Adipocyte (in vitro differentiated cells): Measurements from ENCODE around the gene ALG11.

Experiments used
- DNase-seq: peaks from one replicate; pipeline ENCODE4 v3.0.0-alpha.2; 2015; ENCODE audit warnings: low read depth
- H3K27me3 ChIP-seq: replicated peaks from 2 replicates; pipeline ENCODE4 v1.7.0; 2013; ENCODE audit warnings: mild to moderate bottlenecking, low read length, moderate library complexity; ENCODE audit not compliant: control insufficient read depth, insufficient read depth
- H3K36me3 ChIP-seq: 2 replicates; pipeline ENCODE4 v1.7.0; 2013; ENCODE audit warnings: low read length, mild to moderate bottlenecking, moderate library complexity; ENCODE audit not compliant: control insufficient read depth, insufficient read depth, severe bottlenecking
- H3K4me1 ChIP-seq: 2 replicates; pipeline ENCODE4 v1.7.0; 2013; ENCODE audit warnings: mild to moderate bottlenecking, low read length, moderate library complexity; ENCODE audit not compliant: control insufficient read depth, insufficient read depth
- H3K4me3 ChIP-seq: 2 replicates; pipeline ENCODE4 v1.7.0; 2013; ENCODE audit warnings: mild to moderate bottlenecking, low read length, moderate library complexity
- H3K9ac ChIP-seq: 2 replicates; pipeline ENCODE4 v1.7.0; 2013; ENCODE audit warnings: mild to moderate bottlenecking, low read length, moderate library complexity
- H3K9me3 ChIP-seq: 2 replicates; pipeline ENCODE4 v1.7.0; 2013; ENCODE audit warnings: mild to moderate bottlenecking, low read length, moderate library complexity; ENCODE audit not compliant: control insufficient read depth

The ALG11 gene

GRCh38 chr13:52011632-52012511, at the start of gene ALG11:
ALG11 (plus strand) TSS chr13:52012398; CDS start chr13:52012419, 21 bp downstream.
- peak; percentile 100 for DNase-seq
- H3K4me1 ChIP-seq: peaks cover 15% of the 10 kb centered on the region
- peak within 1 kb of the TSS; percentile 95 for H3K9ac ChIP-seq
- H3K36me3 ChIP-seq: no peaks in the 10 kb centered on the region
- peaks cover 17% of the 10 kb centered on the region for H3K27me3 ChIP-seq
- peak within 1 kb of the TSS; percentile 99 for H3K4me3 ChIP-seq
- H3K9me3 ChIP-seq: no peaks in the 10 kb centered on the region

DNA sequence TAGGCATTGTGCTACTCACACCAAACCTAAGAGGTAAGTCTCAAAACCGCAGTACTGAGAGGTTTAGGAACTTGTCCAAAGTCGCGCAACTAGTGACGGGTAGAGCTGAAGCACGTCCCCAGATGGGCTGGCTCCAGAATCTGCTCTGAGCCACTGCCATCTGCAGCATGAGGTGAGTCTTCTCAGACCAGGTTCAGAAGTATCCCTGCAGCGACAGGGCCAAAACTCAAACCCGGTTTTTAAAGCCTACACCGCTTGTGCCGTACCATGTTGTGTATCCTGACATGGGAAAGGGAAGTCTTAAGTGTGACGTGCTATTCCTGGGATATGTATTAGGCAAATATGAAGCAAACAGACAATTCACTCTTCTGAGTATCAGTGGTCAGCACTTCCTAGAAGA, 46.0 kb upstream of the ALG11 start:
- Histone ChIP-seq H3K9me3 (no peaks in the 10 kb centered on the region), H3K27me3 (no peaks in the 10 kb centered on the region), H3K36me3 (no peaks in the 10 kb centered on the region), H3K9ac (no peak overlapping the region), H3K4me1 (no peaks in the 10 kb centered on the region), H3K4me3 (no peak overlapping the region)
- DNase-seq: no peak

GRCh38 chr13:51967482-51968446, 44.4 kb upstream of the ALG11 start:
- no peak overlapping the region for H3K9ac ChIP-seq
- no peak for DNase-seq
- no peaks in the 10 kb centered on the region for H3K4me1 ChIP-seq
- no peaks in the 10 kb centered on the region for H3K27me3 ChIP-seq
- no peak overlapping the region for H3K4me3 ChIP-seq
- no peaks in the 10 kb centered on the region for H3K9me3 ChIP-seq
- H3K36me3 ChIP-seq: no peaks in the 10 kb centered on the region

GRCh38 chr13:51970349-51970748, 41.8 kb upstream of the ALG11 start:
- Histone ChIP-seq H3K27me3 (no peaks in the 10 kb centered on the region), H3K36me3 (no peaks in the 10 kb centered on the region), H3K4me3 (no peak overlapping the region), H3K9me3 (no peaks in the 10 kb centered on the region), H3K9ac (no peak overlapping the region), H3K4me1 (no peaks in the 10 kb centered on the region)
- no peak for DNase-seq

DNA sequence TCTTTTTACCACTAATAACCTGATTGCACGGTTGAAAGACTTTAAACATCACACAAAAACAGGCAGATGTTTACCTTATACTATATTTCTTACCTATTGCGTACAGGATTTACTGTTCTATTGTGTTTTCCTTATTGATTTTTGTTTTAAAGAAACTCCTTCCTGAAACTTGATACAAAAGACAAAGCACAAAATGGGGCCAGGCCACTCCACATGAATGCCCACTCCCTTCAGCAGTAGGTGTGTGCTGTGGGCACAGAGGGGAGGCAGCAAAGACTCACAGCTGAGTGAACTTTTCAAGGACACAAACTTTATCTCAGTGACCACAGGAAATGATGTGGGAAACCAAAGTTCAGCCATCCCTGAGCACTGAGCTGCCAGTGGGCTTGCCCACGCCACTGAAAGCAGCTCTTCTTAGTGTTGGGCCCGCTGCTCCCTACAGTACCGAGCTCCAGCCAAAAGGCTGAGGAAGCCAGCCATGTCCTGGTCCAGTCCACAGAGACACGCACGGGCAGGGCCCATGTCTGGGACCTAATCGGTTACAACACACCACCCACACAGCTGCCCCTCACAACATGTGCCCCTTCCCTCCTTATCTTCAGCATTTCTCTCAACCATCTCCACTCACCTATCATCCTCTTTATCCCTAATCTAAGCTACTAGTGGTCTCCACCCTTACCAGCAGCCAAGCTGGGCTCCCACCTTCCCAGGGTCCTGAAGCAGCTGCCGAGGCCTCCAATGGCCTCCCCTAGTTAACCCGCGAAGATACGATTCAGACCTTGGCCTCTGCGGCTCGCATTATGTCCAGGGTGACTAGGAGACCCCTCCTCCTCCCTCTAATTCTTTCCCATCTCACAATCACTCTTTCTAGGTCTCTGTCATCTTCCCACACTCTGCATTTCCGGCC, 40.4 kb upstream of the ALG11 start:
- Histone ChIP-seq H3K36me3 (no peaks in the 10 kb centered on the region), H3K9me3 (no peaks in the 10 kb centered on the region), H3K9ac (no peak overlapping the region), H3K4me3 (no peak overlapping the region), H3K4me1 (no peaks in the 10 kb centered on the region), H3K27me3 (no peaks in the 10 kb centered on the region)
- no peak for DNase-seq

DNA sequence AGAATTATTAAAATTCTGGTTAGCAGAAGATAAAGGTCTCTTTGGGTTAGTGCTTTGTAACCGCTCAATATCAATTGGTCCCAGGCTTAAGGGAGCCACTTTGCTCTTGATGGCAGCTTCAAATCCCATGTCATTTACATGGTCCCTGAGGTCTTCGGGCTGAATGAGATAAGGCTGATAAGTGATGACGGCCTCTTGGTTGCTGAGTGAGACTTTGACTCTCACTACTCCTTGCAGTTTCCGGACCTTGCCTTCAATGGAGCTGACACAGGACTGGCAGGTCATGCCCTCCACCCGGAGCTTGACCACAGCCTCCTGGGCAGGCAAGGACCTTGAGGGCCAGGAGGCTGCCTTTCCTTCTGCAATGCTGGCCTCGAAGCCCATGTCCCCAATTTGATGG, 37.7 kb upstream of the ALG11 start:
- DNase-seq: no peak

GRCh38 chr13:51976423-51976822, 35.8 kb upstream of the ALG11 start:
- no peak for DNase-seq

More for the DNA sequence above, 37.7 kb upstream of the ALG11 start:
- Histone ChIP-seq H3K9me3 (no peaks in the 10 kb centered on the region), H3K9ac (no peak overlapping the region), H3K4me3 (no peak overlapping the region), H3K36me3 (no peaks in the 10 kb centered on the region), H3K4me1 (peaks cover 7% of the 10 kb centered on the region), H3K27me3 (no peaks in the 10 kb centered on the region)

DNA sequence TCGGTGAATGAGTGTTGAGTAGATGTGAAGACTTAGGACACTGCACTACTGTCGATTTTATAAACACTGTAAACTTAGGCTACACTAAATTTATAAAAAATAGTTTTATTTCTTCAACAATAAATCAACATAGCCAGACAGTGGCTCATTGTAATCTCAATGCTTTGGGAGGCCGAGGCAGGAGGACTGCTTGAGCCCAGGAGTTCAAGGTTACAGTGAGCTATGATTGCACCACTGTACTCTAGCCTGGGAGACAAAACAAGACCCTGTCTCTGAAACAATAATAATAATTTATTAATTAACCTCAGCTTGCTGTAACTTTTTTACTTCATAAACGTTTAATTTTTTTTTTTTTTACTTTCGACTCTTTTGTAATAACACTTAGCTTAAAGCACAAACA, 35.3 kb upstream of the ALG11 start:
- H3K27me3 ChIP-seq: no peaks in the 10 kb centered on the region
- H3K4me3 ChIP-seq: no peak overlapping the region
- H3K4me1 ChIP-seq: peaks cover 7% of the 10 kb centered on the region
- H3K36me3 ChIP-seq: no peaks in the 10 kb centered on the region
- no peak overlapping the region for H3K9ac ChIP-seq
- DNase-seq: no peak
- H3K9me3 ChIP-seq: no peaks in the 10 kb centered on the region

More at GRCh38 chr13:51976423-51976822, 35.8 kb upstream of the ALG11 start:
- Histone ChIP-seq H3K9ac (no peak overlapping the region), H3K4me3 (no peak overlapping the region), H3K4me1 (peaks cover 7% of the 10 kb centered on the region), H3K9me3 (no peaks in the 10 kb centered on the region), H3K27me3 (no peaks in the 10 kb centered on the region), H3K36me3 (no peaks in the 10 kb centered on the region)

GRCh38 chr13:51977625-51978024, 34.6 kb upstream of the ALG11 start:
- no peaks in the 10 kb centered on the region for H3K9me3 ChIP-seq
- no peaks in the 10 kb centered on the region for H3K36me3 ChIP-seq
- no peaks in the 10 kb centered on the region for H3K27me3 ChIP-seq
- no peak overlapping the region for H3K4me3 ChIP-seq
- no peak for DNase-seq
- H3K4me1 ChIP-seq: peaks cover 7% of the 10 kb centered on the region
- no peak overlapping the region for H3K9ac ChIP-seq

- Histone ChIP-seq H3K9ac (no peak overlapping the region), H3K9me3 (no peaks in the 10 kb centered on the region), H3K36me3 (no peaks in the 10 kb centered on the region), H3K4me1 (peaks cover 7% of the 10 kb centered on the region), H3K4me3 (no peak overlapping the region), H3K27me3 (no peaks in the 10 kb centered on the region)
- no peak for DNase-seq
Measured at GRCh38 chr13:51978796-51979556, 33.2 kb upstream of the ALG11 start.
